GM21825 (cell line): ENCODE results near the gene PRKAG3.
"Not testable (repeated sequence)": the region's sequence is repeated elsewhere in the genome, so short reads cannot be mapped to it uniquely, and the experiment has no call there.

Experiments
- ATAC-seq: cut with Tn5 transposase; IDR thresholded peaks from one replicate; pipeline ENCODE4 v1.9.1; 2021; ENCODE audit warnings: mild to moderate bottlenecking, moderate library complexity; ENCODE audit not compliant: unreplicated experiment

The PRKAG3 gene

DNA sequence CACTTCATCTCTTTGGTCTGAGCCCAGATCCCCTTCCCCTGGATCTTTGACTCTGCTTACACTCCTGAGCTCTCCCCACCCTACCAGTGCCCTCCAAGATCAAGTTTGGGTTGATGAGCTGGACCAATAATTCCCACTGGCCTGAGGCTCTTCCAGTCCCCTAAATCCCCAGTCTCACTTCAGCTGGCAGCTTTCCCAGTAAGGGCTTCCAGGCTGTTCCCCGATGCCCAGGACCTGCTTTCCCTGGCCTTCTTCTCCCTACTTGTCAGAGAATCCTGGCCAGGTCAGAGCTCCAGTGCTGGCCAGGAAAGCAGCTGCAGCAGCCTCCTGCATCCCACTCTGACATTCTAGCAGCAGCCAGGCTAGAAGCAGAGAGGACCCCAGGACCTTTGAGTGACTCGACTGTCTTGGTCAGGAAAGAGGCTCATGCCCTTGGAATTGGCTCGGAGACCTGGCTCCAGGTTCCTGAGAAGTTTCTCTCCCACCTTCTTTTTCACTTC, 31.5 kb upstream of the PRKAG3 start:
- ATAC-seq = no peak

DNA sequence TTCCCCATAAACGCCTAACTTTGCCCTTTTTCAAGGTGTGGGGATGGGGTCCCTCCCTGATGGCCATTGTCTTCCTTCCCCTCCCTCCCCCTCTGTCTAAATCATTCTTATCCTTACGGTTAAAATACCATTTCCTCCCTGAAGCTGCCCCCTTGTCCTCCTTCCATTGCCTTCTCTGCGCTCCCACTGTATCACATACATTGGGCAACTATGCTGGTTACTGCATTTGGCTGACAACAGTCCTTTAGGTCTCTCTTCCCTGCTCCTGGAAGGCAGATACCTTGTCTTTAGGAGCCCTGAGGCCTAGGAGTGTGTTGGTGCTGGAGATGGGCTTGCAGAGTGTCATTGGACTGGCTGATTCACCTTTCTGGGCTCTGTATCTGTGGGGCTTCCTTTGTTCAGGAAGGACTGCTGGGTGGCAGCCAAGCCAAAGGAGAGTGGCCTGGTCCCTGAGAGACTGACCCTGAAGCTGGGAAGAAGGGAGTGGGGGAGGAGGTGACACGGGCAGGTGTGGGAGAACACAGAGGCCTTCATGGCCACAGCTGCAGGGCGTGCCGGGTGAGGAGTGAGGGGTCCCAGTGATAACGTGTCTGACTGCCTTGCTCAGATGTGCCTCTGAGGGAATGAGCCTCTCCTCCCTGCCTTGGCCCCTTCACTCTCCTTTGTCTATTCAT, 30.2 kb upstream of the PRKAG3 start:
- ATAC-seq = no peak

DNA sequence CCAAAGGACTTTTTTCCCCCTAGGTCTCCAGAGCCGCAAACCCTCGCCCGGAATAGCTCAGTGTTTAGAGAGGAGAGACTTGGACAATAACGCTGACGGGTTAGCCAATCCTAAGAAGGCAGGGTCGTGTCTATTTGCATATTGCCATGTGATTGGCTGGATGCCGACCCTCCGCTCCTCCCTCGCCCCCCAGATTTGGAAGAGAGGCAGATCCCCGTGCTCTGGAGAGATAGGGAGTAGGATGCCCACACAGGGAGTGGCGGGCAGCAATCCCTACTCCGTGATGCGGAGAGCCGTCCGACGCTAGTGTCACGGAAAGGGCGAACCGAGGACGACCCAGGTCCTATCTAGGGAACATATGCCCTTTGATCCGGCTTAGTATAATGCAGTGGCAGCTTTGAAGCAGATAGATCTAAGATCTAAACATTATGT, 29.4 kb upstream of the PRKAG3 start:
- no peak for ATAC-seq

DNA sequence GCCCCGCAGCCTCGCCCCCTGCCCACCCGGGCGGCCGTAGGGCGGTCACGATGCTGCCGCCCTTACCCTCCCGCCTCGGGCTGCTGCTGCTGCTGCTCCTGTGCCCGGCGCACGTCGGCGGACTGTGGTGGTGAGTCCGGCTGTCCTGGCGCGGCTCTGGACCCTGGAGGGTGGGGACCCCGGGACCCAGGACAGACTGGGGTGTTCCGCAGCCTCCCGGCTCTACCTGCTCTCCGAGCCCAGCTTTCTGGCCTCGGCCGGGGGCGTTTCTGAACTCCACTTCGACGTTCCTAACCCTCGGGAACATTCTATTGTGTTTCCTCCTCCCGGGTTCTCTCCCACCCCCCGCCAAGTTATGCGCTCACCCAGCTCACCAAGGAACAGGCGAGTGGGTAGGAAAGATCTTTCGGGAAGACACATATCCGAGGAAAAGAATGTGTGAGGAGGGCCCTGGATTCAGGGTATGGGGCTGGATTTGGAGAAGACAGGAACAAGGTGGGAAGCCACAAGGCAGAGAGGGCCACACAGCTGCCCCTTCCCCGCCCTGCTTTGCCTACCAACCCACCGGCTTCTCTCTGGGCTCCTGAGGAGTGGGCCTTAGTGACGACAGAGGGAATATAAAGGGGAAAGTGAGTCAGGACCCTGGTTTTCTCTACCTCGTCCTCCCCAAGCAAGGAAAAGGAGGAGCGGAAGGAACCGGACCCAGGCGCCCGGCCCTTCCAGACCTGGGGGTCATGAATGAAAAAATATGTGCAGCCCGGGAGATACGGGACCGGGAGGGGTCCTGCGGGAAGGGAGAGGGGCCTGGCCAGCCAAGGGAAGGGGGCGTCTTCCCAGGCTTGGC, 28.6 kb upstream of the PRKAG3 start:
- ATAC-seq = no peak

DNA sequence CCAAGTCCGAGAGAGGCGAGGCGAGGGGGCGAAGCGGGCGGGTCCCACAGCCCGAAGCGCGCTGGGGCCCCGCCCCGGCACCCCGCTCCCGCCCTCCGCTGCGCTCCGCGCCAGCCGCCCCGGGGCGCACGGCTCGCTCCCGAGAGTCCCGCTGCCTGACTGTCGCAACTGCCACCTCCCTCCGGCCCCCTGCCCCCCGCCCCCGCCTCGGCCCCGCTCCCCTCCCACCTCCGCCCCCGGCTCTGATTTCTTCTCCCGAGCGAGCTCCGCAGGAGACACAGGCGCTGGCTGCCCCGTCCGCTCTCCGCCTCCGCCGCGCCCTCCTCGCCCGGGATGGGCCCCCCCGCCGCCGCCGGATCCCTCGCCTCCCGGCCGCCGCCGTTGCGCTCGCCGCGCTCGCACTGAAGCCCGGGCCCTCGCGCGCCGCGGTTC, 28.0 kb upstream of the PRKAG3 start, which contains the start of gene WNT6:
WNT6 (plus strand) TSS at position 250 of the 432 bp plus-strand sequence. CDS start 233 bp downstream, outside the sequence.
- ATAC-seq = no peak

DNA sequence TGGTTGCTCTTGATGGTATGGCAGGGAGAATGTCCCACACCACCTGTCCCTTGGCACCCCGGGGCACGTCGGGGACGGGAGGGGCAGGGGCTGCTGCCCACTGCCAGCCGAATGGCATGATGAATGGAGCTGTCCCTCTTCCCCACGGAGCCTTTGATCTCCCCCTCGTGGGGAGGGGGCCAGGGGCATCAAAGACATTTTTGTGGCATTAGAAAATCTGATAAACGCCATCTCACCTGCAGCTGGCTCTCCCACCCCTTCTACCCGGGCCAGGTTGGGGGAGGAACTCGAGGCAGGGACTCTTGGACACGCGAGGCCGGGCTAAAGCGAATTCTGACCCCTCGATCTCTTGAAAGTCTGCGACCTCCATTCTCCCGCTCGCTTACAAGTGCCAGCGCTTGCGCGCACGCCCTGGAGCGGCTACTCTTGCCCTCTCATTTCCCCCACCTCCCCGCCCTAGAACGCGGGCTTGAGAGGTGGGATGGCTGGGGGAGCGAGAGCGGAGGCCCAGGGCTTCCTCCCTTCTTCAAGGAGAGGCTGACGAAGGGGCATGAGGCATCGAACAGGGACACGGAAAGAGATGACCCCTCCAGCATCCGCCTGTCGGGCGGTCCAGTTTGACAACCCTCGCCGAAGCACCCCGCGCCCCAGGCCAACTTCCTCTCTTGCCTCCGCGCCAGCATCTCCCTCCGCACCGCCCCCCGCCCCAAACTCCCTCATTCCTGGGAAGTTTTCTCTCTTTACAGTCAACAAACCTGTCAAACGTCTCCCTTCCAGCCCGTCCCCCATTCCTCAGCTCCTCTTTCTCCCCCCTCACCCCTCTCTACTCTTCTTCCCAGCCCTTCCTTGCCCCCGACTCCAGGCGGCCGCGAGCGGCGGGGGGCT, 27.3 kb upstream of the PRKAG3 start:
- ATAC-seq = no peak

DNA sequence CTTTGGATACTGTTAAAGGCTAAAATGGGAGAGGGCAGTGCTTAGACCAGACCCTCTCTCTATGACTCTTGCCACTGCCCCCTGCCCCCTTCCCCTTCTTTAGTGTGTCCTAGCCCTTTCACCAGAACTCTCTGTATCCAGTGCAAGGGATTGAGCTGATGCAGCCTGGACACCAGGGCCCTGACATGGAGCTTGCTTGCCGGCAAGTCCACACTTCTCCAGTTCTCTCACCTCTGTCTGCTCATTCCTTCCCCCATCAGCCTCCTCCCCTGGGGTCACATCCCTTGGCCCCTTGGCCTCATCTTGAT, 26.5 kb upstream of the PRKAG3 start:
- ATAC-seq = no peak

DNA sequence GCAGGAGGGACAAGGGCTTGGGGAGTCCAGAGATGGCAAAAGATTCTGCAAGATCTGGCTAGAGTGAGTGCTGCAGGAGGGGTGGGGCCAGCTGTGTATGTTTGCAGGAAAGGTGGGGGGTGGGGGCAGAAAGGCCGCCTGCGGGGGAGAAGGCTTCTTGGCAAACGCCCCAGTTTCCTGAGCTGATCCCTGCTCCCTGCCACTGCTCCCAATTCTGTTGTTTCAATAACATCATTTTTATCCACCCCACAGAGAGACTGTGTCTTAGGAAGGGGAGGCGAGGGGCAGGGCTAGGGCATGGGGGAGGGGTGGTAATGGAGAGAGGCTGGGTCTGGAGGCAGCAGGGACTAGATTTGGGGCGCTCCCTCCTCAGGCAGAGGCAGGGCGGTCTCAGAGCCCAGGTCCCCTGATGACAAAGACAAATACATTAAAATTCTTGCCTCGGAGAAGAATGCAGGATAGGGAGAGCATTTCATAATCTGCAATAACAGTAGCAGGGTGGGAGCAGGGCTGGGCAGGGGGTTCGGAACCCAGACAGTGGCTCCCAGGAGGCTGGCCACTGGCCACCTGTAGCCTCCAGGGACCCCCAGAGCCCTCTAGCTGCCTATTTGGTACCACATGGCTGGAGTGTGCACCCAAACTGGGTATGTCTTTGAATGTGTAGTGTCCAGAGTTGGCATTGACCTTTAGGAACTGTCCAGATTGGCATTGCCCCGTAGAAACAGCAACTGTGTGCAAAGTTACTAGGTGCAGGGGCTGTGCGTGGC, 26.0 kb upstream of the PRKAG3 start:
- no peak for ATAC-seq

DNA sequence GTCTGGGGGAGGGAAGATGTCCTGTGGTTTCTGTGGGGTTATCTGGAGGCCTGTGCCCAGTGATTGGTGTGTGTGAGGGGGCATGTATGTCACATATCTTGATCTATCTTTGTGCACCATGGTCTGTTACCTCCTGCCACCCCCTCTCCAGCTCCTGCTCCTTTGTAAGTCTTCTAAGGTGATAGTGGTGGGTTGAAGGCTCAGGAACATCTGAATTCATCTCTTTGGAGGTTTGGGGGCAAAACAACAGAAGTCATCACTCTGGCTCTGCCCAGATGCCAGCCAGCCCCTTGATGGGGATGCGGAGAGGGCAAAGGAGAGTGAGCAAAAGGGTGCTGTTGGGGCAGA, 25.3 kb upstream of the PRKAG3 start:
- ATAC-seq = no peak

DNA sequence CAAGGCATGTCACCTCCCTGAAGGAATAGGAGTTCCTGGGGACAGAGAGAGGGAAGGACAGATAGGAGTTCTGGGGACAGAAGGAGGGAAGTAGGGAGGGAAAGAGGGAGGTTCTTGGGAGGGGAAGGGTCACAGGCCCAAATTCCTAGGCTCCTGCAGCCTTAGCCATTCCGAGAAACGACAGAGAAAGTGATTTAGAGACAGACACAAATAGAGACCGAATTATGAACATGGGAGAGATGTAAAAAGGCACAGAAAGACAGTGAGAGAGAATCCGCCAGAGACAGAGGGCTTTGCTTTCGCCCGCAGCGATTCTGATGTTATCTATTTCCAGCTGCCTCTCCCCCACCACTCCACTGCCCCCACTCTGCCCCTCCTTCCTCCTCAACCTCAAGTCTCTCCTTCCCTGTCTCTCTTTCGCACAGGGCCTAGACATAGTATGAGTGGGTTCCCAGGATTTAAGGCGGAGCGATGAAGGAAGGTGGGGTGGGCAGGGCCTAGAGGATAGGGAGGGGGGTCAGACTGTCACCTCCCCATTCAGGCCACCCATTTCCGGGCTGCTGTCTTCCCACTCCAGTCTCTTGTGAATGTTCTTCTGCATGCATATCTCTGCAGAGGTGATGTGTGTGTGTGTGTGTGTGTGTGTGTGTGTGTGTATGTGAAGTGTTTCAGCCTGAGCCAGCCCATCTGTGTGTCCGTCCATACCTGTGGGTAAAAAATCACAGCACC, 24.7 kb upstream of the PRKAG3 start:
- no peak for ATAC-seq

DNA sequence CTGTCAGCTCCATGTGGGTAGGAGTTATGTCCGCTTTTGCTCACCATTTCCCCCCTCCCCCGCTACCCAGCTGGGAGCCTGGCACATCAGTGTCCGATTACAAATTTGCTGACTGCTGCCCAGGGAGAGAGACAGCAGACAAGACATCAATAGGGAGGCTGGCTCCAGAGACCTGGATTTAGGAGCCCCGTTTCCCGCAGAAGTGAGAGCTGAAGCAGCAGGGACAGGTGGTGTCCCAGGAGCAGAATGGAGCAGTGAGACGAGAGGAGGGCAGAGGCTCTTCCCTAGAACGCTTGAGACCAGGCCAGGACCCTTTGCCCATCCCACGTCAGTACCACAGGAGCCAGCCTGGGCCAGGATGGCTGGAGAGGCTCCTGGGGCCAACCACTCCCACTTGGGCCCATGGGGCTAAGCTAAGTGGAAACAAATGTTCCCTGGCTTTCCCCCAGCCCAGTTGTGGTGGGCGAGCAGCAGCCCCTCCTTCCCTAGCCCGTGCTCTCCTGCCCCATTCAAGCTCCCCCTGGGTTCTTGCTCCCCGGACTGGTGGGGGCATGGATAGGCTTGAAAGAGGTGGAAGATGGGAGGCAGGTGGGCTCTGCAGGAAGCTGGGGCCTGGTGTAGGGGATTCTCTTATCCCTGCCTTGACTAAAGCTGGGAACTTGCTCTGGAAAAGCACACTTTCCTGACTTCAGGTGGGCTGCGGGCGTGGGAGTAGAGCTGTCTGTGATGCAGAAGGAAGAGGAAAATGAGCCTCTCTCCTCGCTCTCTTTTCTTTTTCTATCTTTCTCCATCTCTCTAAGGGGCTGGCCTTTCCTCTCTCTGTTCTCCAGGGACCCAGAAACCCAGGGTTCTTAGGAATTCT, 23.9 kb upstream of the PRKAG3 start:
- ATAC-seq = no peak

DNA sequence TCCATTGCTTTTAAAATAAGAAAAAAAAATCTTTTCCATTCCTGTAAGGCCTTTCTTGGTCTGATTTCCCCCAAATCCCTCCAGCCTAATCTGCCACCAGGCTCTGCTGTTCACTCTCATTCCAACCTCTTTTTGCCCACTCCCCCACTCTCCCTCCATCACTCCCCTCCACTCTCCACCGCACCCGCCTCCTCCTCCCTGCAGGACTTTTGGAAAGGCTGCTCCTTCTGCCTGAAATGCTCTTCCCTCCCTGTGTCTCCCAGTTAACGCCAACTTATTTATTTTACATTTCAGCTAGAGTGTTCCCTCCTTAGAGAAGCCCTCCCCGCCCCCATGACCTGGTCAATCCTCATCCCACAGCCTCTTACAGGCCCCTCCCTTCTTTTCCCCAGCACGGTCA, 23.3 kb upstream of the PRKAG3 start:
- no peak for ATAC-seq

DNA sequence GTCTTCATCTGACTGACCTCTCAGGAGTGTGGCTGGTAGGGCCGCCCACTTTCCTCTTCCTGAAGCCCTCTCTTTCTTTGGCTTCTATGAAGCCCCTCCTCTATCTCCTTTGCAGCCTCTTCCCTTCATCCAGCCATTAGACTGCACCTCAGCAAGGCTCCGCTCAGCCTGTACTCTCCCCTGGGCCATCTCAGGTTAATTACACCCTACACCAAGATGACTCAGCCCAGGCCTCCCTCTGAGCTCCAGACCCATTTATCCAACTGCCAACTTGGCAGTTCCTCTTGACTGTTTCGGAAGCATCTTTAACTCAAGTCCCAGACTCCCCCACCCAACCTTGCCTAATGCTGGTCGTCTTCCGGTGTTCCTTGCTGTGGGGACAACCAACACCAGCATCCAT, 22.2 kb upstream of the PRKAG3 start:
- ATAC-seq = no peak

DNA sequence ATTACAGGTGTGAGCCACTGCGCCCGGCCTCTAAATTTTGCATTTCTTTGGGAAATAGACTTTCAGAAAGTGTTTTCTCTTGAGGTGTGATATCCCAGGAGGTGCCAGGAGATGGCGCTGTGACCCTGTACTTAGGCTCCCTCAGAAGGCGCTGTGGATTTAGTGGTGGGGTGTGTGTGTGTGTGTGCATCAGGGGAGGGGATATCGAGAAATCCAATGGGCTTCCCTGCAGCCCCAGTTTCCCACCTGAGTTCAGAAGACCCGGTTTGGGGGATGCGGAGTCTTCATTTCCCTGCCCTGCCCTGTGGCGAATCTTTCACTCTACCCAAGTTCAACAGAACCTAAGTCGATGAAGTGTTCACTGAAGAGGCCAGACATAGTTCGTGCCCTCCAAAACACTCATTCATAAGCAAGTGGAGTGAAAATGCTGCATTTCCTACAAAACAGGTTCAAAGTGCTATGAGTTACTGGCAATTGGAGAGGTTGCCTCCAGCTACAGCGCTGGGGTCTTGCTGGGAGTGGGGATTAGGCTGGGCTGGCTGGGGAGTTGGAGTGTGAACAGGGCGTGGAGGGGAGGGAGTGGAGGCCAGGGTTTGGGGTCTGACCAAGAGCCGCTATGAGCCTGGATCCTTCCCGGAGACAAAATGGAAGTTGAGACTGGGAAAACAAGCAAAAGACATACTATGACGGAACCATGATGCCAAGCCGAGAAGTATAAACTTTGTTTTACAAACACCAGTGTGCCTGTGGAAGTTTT, 21.5 kb upstream of the PRKAG3 start:
- no peak for ATAC-seq

DNA sequence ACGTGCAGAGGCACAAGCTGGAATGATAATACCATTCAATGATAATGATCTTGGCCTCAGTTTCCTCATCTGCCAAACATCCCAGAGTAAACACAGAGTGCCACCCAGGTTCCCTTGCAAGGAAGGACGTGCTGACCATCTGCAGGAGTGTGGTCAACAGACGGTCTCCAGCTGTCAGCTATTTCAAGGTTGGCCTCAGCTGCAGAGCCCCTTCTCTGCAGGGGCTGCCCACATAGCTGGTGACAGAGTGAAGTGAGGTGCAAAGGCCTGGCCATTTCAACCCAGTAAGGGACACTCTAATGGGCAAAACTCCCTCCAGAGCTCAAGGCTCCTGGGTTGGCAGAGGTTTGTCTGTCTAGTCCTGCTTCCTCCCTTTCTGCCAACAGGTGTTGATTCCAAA, 19.7 kb upstream of the PRKAG3 start:
- no peak for ATAC-seq

DNA sequence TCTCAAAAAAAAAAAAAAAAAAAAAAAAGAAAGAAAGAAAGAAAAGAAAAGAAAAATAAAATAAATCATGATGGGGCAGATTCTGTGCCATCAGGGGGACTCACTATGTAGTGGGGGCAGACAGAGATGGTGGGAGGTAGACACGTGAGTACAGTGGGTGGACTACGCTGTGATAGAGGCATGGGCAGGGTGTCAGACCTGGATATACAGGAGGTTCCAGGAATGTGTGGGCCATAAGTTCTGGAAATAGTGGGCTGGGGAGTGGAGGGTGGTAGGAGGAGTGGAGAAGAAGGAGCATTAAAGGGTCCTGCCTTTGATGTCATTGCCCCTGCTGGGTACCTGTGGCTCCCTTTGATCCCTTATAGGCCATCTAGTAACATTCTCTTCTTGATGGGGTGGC, 19.2 kb upstream of the PRKAG3 start:
- ATAC-seq = no peak

DNA sequence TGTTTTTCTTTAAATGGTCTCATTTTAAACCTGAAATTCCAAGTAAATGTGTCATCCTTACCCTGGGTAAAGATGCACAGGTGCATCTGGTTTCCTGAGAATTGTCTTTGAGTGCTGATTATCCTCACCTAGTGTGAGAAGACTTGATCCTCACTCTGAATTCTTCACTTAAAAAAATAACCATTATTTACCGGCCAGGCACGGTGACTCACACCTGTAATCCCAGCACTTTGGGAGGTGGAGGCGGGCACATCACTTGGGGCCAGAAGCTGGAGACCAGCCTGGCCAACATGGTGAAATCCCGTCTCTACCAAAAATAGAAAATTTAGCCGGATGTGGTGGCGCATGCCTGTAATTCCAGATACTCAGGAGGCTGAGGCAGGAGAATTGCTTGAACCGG, 18.1 kb upstream of the PRKAG3 start:
- ATAC-seq = no peak

DNA sequence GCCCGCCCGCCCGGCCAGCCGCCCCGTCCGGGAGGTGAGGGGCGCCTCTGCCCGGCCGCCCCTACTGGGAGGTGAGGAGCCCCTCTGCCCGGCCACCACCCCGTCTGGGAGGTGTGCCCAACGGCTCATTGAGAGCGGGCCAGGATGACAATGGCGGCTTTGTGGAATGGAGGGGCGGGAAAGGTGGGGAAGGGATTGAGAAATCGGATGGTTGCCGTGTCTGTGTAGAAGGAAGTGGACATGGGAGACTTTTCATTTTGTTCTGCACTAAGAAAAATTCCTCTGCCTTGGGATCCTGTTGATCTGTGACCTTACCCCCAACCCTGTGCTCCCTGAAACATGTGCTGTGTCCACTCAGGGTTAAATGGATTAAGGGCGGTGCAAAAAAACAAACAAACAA, 15.4 kb upstream of the PRKAG3 start:
- not testable (repeated sequence) for ATAC-seq
